Immature natural killer cell (primary cell): ENCODE measurements around the gene ADARB2. TPM values are rescaled to one million over a fixed set of nuclear protein-coding genes. Genes with fewer than 3 reads are reported as not detected.

ENCODE experiments used
- DNase-seq, 3 donors: peaks; one replicate each; pipeline ENCODE4 v3.0.0; 2022; ENCODE audit warnings: mixed read lengths in 1 of 3
- H3K27ac Mint-ChIP-seq, 6 donors: one replicate each; pipeline ENCODE4 v1.8.0; 2020; ENCODE audit warnings: mixed read lengths in 6 of 6, mild to moderate bottlenecking in 5 of 6, inconsistent platforms in 4 of 6, moderate library complexity in 3 of 6
- H3K27me3 Mint-ChIP-seq, 3 donors: one replicate each; pipeline ENCODE4 v1.8.0; 2020 to 2021; ENCODE audit warnings: low read depth in 3 of 3, mild to moderate bottlenecking in 3 of 3, mixed read lengths in 3 of 3, moderate library complexity in 3 of 3, inconsistent platforms in 1 of 3
- H3K36me3 Mint-ChIP-seq, 3 donors: one replicate each; pipeline ENCODE4 v1.8.0; 2020; ENCODE audit warnings: mixed read lengths in 3 of 3, inconsistent platforms in 2 of 3, mild to moderate bottlenecking in 2 of 3
- H3K4me1 Mint-ChIP-seq, 2 donors: one replicate each; pipeline ENCODE4 v1.8.0; 2020; ENCODE audit warnings: inconsistent platforms in 2 of 2, mild to moderate bottlenecking in 2 of 2, mixed read lengths in 2 of 2, moderate library complexity in 1 of 2
- H3K4me3 Mint-ChIP-seq, 5 donors: one replicate each; pipeline ENCODE4 v1.8.0; 2020; ENCODE audit warnings: mild to moderate bottlenecking in 5 of 5, mixed read lengths in 5 of 5, inconsistent platforms in 3 of 5, moderate library complexity in 3 of 5
- H3K9me3 Mint-ChIP-seq, 6 donors: one replicate each; pipeline ENCODE4 v1.8.0; 2020; ENCODE audit warnings: mild to moderate bottlenecking in 6 of 6, mixed read lengths in 6 of 6, inconsistent platforms in 4 of 6, moderate library complexity in 3 of 6
- polyA plus RNA-seq, 3 donors: library from polyadenylated mRNA; unstranded; fragments of 300-500 nt; fragmentation: Illumina TruSeq; gene quantifications; one replicate each; pipeline ENCODE4 v1.2.3, GENCODE V29; 2021

The ADARB2 gene
- polyA plus RNA-seq, 3 donors from 2014 or later, result 0.12 TPM; not detected in 2

DNA sequence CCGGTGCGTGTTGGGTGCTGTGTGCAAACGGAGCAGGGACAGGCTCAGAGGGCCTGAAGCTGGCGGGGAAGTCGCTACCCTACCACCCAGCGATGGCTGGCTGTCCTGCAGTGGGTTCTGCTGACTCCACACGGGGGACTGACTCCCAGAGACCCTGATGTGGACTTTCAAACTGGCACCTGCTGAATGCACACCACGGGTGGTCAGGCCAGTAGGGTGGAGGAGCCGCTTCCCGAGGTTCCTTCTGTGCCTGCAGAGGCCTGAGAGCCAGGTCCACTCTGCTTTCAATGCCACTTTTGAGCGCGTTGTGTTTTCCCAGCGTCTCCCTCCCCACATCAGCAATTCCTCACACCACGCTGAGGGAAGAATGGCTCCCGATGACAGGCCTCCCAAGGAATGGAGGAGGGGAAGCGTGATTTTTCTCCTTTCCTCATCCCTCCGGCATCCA, 135.3 kb downstream of the ADARB2 start:
- H3K27me3 Mint-ChIP-seq, result peaks cover 2 to 8% (median 2%) of the 10 kb centered on the region in 3 donors
- H3K27ac Mint-ChIP-seq, result no peak overlapping the region
- no peak overlapping the region for H3K4me3 Mint-ChIP-seq
- H3K36me3 Mint-ChIP-seq, result no peaks in the 10 kb centered on the region
- no peak for DNase-seq
- H3K9me3 Mint-ChIP-seq, result no peaks in the 10 kb centered on the region
- no peaks in the 10 kb centered on the region for H3K4me1 Mint-ChIP-seq

DNA sequence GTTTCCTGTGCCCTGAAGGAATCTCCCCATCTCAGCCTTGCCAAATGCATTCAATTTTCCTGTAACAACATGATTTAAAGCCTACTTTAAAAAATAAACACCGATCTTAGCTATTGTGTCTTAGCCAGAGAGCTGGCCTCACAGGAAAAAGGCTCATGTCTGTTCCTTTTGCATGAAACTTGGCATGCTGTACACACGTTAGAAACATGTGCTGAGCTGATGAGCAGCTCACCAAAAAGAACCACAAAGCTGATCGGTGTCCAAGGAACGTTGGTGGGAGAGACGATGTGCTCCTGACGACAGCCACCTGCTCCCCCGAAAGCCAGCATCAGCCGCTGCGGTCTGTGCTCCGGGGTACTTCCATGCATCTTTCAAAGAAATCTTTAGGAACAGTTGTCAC, 135.9 kb downstream of the ADARB2 start:
- no peaks in the 10 kb centered on the region for H3K36me3 Mint-ChIP-seq
- H3K27me3 Mint-ChIP-seq, result peaks cover 2 to 7% (median 2%) of the 10 kb centered on the region in 3 donors
- H3K4me3 Mint-ChIP-seq, result no peak overlapping the region
- DNase-seq, result no peak
- H3K27ac Mint-ChIP-seq, result no peak overlapping the region
- no peaks in the 10 kb centered on the region for H3K9me3 Mint-ChIP-seq
- no peaks in the 10 kb centered on the region for H3K4me1 Mint-ChIP-seq

- H3K9me3 Mint-ChIP-seq, result no peaks in the 10 kb centered on the region
- H3K27ac Mint-ChIP-seq, result no peak overlapping the region
- no peak for DNase-seq
- H3K36me3 Mint-ChIP-seq, result no peaks in the 10 kb centered on the region
- no peak overlapping the region for H3K4me3 Mint-ChIP-seq
- no peaks in the 10 kb centered on the region for H3K4me1 Mint-ChIP-seq
- H3K27me3 Mint-ChIP-seq, result peaks cover 2 to 4% (median 3%) of the 10 kb centered on the region in 3 donors
These were observed 136.5 kb downstream of the ADARB2 start for GRCh38 chr10:1600861-1601260.

GRCh38 chr10:1598393-1599153, 138.8 kb downstream of the ADARB2 start:
- Mint-ChIP-seq H3K27me3 (peaks cover 1 to 5% (median 2%) of the 10 kb centered on the region in 3 donors), H3K27ac (no peak overlapping the region), H3K4me1 (no peaks in the 10 kb centered on the region), H3K9me3 (no peaks in the 10 kb centered on the region), H3K36me3 (no peaks in the 10 kb centered on the region), H3K4me3 (no peak overlapping the region)
- DNase-seq, result no peak

DNA sequence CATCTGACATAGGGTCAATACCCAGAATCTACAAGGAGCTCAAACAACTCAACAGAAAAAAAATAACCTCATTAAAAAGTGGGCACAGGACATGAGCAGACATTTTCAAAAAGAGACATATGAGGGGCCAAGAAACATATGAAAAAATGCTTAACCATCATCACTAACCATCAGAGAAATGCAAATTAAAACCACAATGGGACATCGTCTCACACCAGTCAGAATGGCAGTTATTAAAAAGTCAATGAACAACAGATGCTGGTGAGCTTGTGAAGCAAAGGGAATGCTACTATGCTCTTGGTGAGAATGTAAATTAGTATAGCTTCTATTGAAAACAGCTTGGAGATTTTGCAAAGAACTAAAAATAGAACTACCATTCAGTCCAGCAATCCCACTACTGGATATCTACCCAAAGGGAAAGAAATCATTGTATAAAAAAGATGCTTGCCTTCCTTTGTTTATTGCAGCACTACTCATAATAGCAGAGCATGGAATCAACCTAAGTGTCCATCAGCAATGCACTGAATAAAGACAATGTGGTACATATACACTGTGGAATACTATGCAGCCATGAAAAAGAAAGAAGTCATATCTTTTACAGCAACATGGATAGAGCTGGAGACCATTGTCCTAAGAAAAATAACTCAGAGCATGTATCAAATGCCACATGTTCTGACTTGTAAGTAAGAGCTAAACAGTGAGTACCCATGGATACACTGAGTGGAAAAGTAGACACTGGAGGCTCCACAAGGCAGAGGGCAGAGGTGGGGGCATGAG, 139.8 kb downstream of the ADARB2 start:
- peaks cover 1 to 5% (median 2%) of the 10 kb centered on the region in 3 donors for H3K27me3 Mint-ChIP-seq
- no peak overlapping the region for H3K27ac Mint-ChIP-seq
- no peaks in the 10 kb centered on the region for H3K4me1 Mint-ChIP-seq

DNA sequence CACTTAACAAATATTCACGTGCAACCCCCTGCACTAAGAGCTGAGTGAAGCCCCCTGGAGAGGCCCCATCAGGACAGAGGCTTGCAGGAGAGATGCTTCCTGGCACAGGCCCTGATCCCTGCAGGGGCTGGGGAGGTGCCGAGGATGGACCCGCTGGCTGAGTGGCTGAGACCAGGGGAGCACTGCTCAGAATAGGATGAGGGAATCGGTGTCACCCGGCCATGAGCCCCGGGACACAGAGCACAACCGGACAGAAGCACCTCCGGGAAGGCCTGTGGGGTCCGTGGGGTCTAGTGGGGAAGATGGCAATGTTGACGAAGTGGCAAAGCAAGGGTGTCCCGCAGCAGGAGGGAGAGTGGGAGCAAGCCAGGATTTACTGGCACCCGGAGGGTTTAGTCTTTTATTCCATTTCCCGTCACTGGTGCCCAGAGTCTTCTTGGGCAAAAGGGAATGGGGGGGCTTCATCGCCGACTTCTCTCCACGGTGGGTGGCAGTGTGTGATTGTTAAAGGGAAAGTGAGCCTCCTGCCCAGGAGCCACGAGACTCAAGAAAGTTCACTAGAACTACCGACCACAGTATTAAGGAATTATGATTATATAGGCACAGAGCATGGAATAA, 140.7 kb downstream of the ADARB2 start:
- DNase-seq, result no peak
- H3K27me3 Mint-ChIP-seq, result peaks cover 2 to 6% (median 3%) of the 10 kb centered on the region in 3 donors
- no peaks in the 10 kb centered on the region for H3K36me3 Mint-ChIP-seq
- no peaks in the 10 kb centered on the region for H3K4me1 Mint-ChIP-seq
- H3K27ac Mint-ChIP-seq, result no peak overlapping the region
- H3K9me3 Mint-ChIP-seq, result no peaks in the 10 kb centered on the region
- H3K4me3 Mint-ChIP-seq, result no peak overlapping the region

More for the DNA sequence above, 139.8 kb downstream of the ADARB2 start:
- Mint-ChIP-seq H3K36me3 (no peaks in the 10 kb centered on the region), H3K9me3 (no peaks in the 10 kb centered on the region), H3K4me3 (no peak overlapping the region)
- DNase-seq, result no peak

DNA sequence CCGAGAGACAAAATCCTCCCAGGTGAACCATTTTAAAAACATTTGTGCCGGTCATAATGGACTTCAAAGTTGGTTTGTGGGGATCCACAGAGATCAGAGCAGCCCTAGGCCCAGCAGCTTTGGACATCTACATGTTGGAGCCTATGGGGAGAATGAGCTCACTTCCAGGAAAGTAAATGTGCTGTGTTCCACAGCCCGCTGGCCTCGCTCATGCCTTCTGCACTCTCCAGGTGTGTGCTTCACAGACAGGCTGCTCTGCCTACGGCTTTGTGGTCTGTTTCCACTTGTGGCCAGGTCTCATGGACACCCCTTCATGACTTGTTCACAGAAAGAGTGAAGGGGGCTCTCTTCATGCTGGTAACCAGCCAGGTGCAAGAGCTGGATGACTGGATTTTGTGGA, 141.6 kb downstream of the ADARB2 start:
- Mint-ChIP-seq H3K9me3 (no peaks in the 10 kb centered on the region), H3K36me3 (no peaks in the 10 kb centered on the region), H3K27ac (no peak overlapping the region), H3K4me3 (no peak overlapping the region), H3K27me3 (peaks cover 4 to 6% (median 5%) of the 10 kb centered on the region in 3 donors), H3K4me1 (no peaks in the 10 kb centered on the region)
- no peak for DNase-seq

DNA sequence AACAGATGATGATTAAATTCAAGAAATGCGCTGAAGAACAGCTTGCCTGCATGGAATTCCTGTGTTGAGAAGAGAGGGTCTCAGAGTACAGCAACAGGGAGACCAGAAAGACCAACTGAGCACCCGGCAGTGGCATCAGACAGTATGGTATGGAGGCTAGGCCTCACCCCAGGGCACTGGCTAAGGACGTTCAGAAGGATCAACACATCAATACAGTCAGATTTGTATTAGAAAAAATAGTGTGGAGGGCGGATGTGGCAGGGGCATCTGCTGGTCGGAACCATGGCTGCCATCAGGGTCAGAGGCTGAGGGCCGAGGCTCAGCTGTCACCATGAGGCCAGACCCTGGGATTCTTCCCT, 142.1 kb downstream of the ADARB2 start:
- H3K27ac Mint-ChIP-seq, result no peak overlapping the region
- H3K36me3 Mint-ChIP-seq, result no peaks in the 10 kb centered on the region
- no peaks in the 10 kb centered on the region for H3K4me1 Mint-ChIP-seq
- H3K9me3 Mint-ChIP-seq, result no peaks in the 10 kb centered on the region
- H3K27me3 Mint-ChIP-seq, result peaks cover 4 to 6% (median 5%) of the 10 kb centered on the region in 3 donors
- no peak for DNase-seq
- no peak overlapping the region for H3K4me3 Mint-ChIP-seq

DNA sequence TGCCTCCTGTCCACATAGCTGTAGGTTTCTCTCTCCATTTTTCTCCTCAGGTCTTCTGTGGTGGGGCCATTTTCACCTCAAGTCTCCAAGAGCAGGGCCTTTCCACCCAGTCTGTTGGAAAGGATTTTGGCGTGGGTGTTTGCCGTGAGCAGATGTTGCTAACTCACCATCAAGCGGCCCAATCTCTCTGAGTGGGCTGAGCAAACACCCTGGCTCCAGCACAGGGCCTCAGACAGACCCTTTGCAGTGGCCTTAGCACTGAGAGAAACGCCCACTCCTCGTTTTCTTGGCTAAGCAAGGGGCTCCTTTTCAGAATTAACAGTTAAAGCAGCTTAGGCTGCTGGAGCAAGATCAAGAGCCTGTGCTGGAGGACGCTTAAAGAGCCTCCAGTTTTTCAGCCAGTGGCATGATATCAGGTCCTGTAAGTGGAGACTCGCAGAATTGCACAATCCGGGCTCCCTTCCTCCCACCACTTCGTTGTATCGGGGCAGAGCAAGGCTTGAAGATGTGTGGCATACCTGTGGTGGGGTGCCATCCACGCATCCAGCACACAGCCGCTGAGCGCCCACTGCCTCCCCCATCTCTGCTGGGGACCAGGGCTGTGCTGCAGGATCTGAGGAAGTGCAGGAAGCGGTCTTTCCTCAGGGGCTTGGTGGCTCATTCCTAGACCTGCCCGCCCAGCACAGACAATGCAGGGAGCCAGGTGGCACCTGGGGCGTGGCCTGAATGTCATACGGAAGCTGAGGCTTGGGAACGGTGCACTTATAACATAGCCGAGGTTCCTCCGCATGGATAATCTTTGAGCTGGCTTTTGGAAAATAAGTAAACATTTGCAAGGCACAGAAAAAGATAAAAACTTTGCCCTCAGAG, 142.7 kb downstream of the ADARB2 start:
- no peak for DNase-seq
- Mint-ChIP-seq H3K27ac (no peak overlapping the region), H3K4me1 (no peaks in the 10 kb centered on the region), H3K27me3 (peaks cover 4 to 6% (median 5%) of the 10 kb centered on the region in 3 donors), H3K36me3 (no peaks in the 10 kb centered on the region), H3K4me3 (no peak overlapping the region), H3K9me3 (no peaks in the 10 kb centered on the region)

DNA sequence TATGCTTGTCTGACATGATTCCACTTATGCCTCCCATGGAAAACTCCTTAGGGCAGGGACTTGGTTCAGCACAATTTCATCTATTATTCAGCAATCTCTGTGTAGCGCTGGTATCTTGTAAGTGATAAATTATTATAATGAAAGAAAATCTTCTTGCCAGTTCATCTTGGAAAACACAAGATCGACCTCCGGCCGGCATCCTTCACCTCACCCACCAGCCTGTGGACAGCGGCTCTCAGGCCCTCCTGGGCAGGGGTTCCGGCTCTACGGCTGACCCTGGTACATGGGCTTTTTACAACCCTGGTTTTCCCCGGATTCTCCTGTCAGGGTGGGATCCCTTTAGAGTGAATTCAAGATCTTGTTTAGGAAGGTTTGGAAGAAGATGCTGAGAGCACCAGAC, 145.6 kb downstream of the ADARB2 start:
- DNase-seq, result no peak
- H3K9me3 Mint-ChIP-seq, result no peaks in the 10 kb centered on the region
- no peak overlapping the region for H3K27ac Mint-ChIP-seq
- H3K4me3 Mint-ChIP-seq, result no peak overlapping the region
- no peaks in the 10 kb centered on the region for H3K36me3 Mint-ChIP-seq
- peaks cover 4 to 6% (median 5%) of the 10 kb centered on the region in 3 donors for H3K27me3 Mint-ChIP-seq
- H3K4me1 Mint-ChIP-seq, result no peaks in the 10 kb centered on the region

DNA sequence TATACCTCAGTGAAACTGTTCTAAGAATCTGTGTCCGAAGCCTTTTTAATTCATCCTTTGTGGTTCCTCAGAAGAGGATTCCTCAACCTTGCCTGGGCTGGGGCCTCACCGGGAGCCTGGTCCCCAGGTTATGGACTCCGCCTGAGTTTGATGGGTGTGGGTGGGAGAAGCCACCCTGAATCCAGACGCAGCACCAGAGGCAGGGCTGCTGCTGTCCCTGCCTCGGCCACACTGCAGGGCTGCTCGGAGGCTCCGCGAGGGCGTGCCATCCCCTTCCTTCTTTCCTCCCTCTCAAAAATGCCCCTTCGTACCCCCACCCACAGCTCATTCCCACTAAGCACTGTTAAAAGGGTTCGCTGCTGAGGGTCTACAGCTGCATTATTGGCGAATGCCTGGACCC, 146.3 kb downstream of the ADARB2 start:
- Mint-ChIP-seq H3K27ac (no peak overlapping the region), H3K36me3 (no peaks in the 10 kb centered on the region), H3K27me3 (peaks cover 3 to 5% (median 4%) of the 10 kb centered on the region in 3 donors), H3K4me1 (no peaks in the 10 kb centered on the region), H3K4me3 (no peak overlapping the region), H3K9me3 (no peaks in the 10 kb centered on the region)
- no peak for DNase-seq

DNA sequence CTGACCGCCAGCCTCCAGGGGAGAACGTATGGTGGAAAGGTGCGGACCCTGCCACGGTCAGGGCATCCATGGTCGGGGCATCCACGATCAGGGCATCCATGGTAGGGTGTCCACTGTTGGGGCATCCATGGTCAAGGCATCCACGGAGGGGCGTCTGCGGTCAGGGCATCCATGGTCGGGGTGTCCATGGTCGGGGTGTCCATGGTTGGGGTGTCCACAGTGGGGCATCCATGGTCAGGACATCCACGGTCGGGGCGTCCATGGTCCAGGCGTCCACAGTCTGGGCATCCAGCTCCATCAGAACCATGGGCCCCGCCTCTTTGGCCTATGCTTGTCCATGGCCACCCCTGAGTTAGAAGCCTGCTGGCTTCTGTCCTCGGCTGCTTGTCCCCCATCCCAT, 148.1 kb downstream of the ADARB2 start:
- no peak for DNase-seq
- Mint-ChIP-seq H3K4me1 (no peaks in the 10 kb centered on the region), H3K9me3 (no peaks in the 10 kb centered on the region), H3K27me3 (peaks cover 1 to 5% (median 3%) of the 10 kb centered on the region in 3 donors), H3K4me3 (no peak overlapping the region), H3K27ac (no peak overlapping the region), H3K36me3 (no peaks in the 10 kb centered on the region)

- Mint-ChIP-seq H3K27me3 (peaks cover 0 to 6% (median 2%) of the 10 kb centered on the region in 3 donors), H3K4me1 (peaks cover 5 to 6% of the 10 kb centered on the region in 2 donors), H3K27ac (no peak overlapping the region), H3K4me3 (no peak overlapping the region), H3K36me3 (no peaks in the 10 kb centered on the region), H3K9me3 (no peaks in the 10 kb centered on the region)
- DNase-seq, result no peak
These were observed 154.6 kb downstream of the ADARB2 start for GRCh38 chr10:1582739-1583138.
